Naive thymus-derived CD4-positive, alpha-beta T cell (primary cell): ENCODE data around the gene AKR1A1. TPM values are rescaled to one million over a fixed set of nuclear protein-coding genes. Genes with fewer than 3 reads are reported as not detected.
"Not testable (repeated sequence)": the region's sequence is repeated elsewhere in the genome, so short reads cannot be mapped to it uniquely, and the experiment has no call there.

Source experiments
- ATAC-seq: fragments of 150-1000 bp; cut with Tn5 transposase; 2 replicates; pipeline ENCODE4 v1.10.0; 2021; ENCODE audit warnings: mild to moderate bottlenecking, moderate library complexity
- CTCF ChIA-PET: fragments of 350-600 bp; sonication (Branson Sonifier 250); formaldehyde crosslinking; loops from one replicate; lab custom pipeline; 2021; ENCODE audit warnings: antibody characterized with exemption; lab: Charles Lee
- POLR2A ChIA-PET: fragments of 350-600 bp; sonication (Branson Sonifier 250); formaldehyde crosslinking; loops from one replicate; lab custom pipeline; 2021; ENCODE audit warnings: antibody characterized with exemption, inconsistent platforms; lab: Charles Lee
- DNase-seq, 9 donors: peaks; one replicate each; pipeline versions ENCODE4 v3.0.0 to v3.0.0-alpha.2; 2020 to 2022; ENCODE audit warnings: mixed read lengths in 1 of 9
- H3K27ac ChIP-seq: one replicate; pipeline ENCODE4 v1.7.0; 2013; ENCODE audit warnings: mild to moderate bottlenecking, low read depth, low read length, moderate library complexity
- H3K27me3 ChIP-seq, 2 donors: one replicate each; pipeline ENCODE4 v1.7.0; 2013; ENCODE audit warnings: low read length in 2 of 2, mild to moderate bottlenecking in 2 of 2, moderate library complexity in 2 of 2; ENCODE audit not compliant: control insufficient read depth in 2 of 2, insufficient read depth in 2 of 2
- H3K36me3 ChIP-seq, 3 experiments: 1 replicate in 2 of 3; 2 replicates in 1 of 3; pipeline ENCODE4 v1.7.0; 2013; ENCODE audit warnings: low read length in 3 of 3, mild to moderate bottlenecking in 3 of 3, moderate library complexity in 1 of 3; ENCODE audit not compliant: insufficient read depth in 3 of 3, control insufficient read depth in 2 of 3
- H3K4me1 ChIP-seq, 2 donors: one replicate each; pipeline ENCODE4 v1.7.0; 2013; ENCODE audit warnings: low read length in 2 of 2, mild to moderate bottlenecking in 2 of 2, moderate library complexity in 1 of 2; ENCODE audit not compliant: control insufficient read depth in 2 of 2, insufficient read depth in 2 of 2
- H3K4me3 ChIP-seq: 2 replicates; pipeline ENCODE4 v1.7.0; 2013; ENCODE audit warnings: mild to moderate bottlenecking, low read length
- H3K9me3 ChIP-seq, 3 experiments: 1 replicate in 2 of 3; 2 replicates in 1 of 3; pipeline ENCODE4 v1.7.0; 2013; ENCODE audit warnings: low read length in 3 of 3; ENCODE audit not compliant: control insufficient read depth in 2 of 3
- H3K27ac Mint-ChIP-seq, 9 donors: one replicate each; pipeline ENCODE4 v1.8.0; 2020 to 2022; ENCODE audit warnings: mixed read lengths in 9 of 9, mild to moderate bottlenecking in 8 of 9, moderate library complexity in 5 of 9, inconsistent platforms in 2 of 9
- H3K27me3 Mint-ChIP-seq, 5 donors: one replicate each; pipeline ENCODE4 v1.8.0; 2021 to 2022; ENCODE audit warnings: mixed read lengths in 5 of 5, mild to moderate bottlenecking in 1 of 5
- H3K36me3 Mint-ChIP-seq, 5 donors: one replicate each; pipeline ENCODE4 v1.8.0; 2020 to 2022; ENCODE audit warnings: mixed read lengths in 5 of 5, mild to moderate bottlenecking in 3 of 5, inconsistent platforms in 1 of 5
- H3K4me1 Mint-ChIP-seq, 7 donors: one replicate each; pipeline ENCODE4 v1.8.0; 2020 to 2022; ENCODE audit warnings: mixed read lengths in 7 of 7, mild to moderate bottlenecking in 3 of 7, inconsistent platforms in 1 of 7
- H3K4me3 Mint-ChIP-seq, 10 donors: one replicate each; pipeline ENCODE4 v1.8.0; 2020 to 2022; ENCODE audit warnings: mild to moderate bottlenecking in 10 of 10, mixed read lengths in 10 of 10, moderate library complexity in 6 of 10, inconsistent platforms in 2 of 10
- H3K9me3 Mint-ChIP-seq, 11 donors: one replicate each; pipeline ENCODE4 v1.8.0; 2020 to 2022; ENCODE audit warnings: mixed read lengths in 11 of 11, mild to moderate bottlenecking in 4 of 11, inconsistent platforms in 1 of 11, moderate library complexity in 1 of 11
- intact Hi-C, 2 donors: fragments of 100-400 bp; cut with micrococcal nuclease; formaldehyde crosslinking; loops; one replicate each; pipeline ENCODE4 v1.15.1; 2023
- polyA plus RNA-seq, 2 donors: library from polyadenylated mRNA; unstranded; fragments of 300-500 nt; fragmentation: Illumina TruSeq; gene quantifications; one replicate each; pipeline ENCODE4 v1.2.3, GENCODE V29; 2021
- total RNA-seq, 6 experiments: library from RNA in 5 of 6; stranded (reverse) in 5 of 6; gene quantifications; 1 replicate in 5 of 6; 2 replicates in 1 of 6; pipeline ENCODE4 v1.2.3 and lab custom pipeline; 2021 to 2026

AKR1A1 gene
- total and polyA plus RNA-seq, 7 experiments from 2014 or later: 47.5 to 155 (median 76.3) TPM

DNA sequence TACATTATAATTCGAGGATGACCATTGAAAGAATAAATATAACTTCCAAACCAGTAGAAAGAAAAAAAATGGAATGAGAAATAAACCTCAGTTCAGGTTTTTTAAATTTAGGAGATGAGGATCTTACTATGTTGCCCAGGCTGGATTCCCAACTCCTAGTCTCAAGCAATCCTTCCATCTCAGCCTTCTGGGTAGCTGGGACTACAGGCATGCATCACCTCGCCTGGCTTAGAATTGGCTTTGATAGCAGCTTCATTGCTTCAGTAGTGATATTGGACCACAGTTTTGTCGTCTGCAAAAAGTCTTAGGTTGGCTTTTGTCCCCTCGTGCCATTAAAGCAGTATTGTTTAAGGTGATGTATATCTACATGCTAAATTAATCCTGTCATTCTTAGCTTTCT, 36.1 kb downstream of the AKR1A1 start:
- peaks cover 20 to 52% (median 42%) of the 10 kb centered on the region in 7 donors for H3K4me1 Mint-ChIP-seq
- no peak overlapping the region for H3K4me3 ChIP-seq
- peak overlapping the region; percentile 91 for H3K27ac ChIP-seq
- H3K36me3 ChIP-seq: peaks cover 0 to 14% (median 0%) of the 10 kb centered on the region in 3 experiments
- peaks cover 0 to 9% (median 0%) of the 10 kb centered on the region in 5 donors for H3K36me3 Mint-ChIP-seq
- no peaks in the 10 kb centered on the region for H3K9me3 ChIP-seq
- H3K27me3 ChIP-seq: no peaks in the 10 kb centered on the region
- H3K4me1 ChIP-seq: peaks cover 16 to 18% of the 10 kb centered on the region in 2 donors
- intact Hi-C loops: loop anchor here in 1 of 2 donors (1.0 to 5.0 kb wide), 2 partner anchors 217 to 256 kb away; partner anchors contain the start of gene MAST2
- CTCF ChIA-PET: no interaction called here
- no peak for ATAC-seq
- H3K4me3 Mint-ChIP-seq: peak overlapping the region; percentile 75 to 100 (median 94)
- POLR2A ChIA-PET: interaction anchor here (0.6 to 0.9 kb wide), 5 partner anchors 10 to 714 kb away, joined by 3 to 4 read pairs (median 3); no protein-coding TSS in a partner anchor
- no peak for DNase-seq
- peaks cover 0 to 10% (median 0%) of the 10 kb centered on the region in 11 donors for H3K9me3 Mint-ChIP-seq
- H3K27ac Mint-ChIP-seq: peak overlapping the region; percentile 77 to 98 (median 91)
- no peaks in the 10 kb centered on the region for H3K27me3 Mint-ChIP-seq

DNA sequence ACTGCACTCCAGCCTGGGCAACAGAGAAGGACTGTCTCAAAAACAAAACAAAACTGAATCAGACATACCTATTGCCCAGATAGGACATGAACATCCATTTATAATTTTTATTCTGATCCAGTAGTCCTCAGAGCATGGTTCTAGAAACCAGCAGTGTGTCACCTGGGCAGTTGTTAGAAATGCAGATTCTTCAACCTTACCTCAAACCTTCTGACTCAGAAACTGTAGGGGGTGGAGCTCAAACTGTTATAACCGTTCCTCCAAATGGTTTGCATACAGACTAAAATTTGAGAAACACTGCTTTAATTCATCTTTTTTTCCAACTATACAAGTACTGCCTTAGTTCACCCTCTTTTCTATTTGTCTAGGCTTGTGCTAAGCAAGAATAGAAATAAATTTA, 39.2 kb downstream of the AKR1A1 start:
- Mint-ChIP-seq H3K36me3 (peaks cover 0 to 17% (median 3%) of the 10 kb centered on the region in 5 donors), H3K27me3 (no peaks in the 10 kb centered on the region), H3K4me3 (no peak overlapping the region), H3K4me1 (peaks cover 16 to 50% (median 39%) of the 10 kb centered on the region in 7 donors), H3K27ac (no peak overlapping the region), H3K9me3 (peaks cover 0 to 1% (median 0%) of the 10 kb centered on the region in 11 donors)
- Histone ChIP-seq H3K4me1 (peaks cover 16 to 18% of the 10 kb centered on the region in 2 donors), H3K36me3 (peaks cover 0 to 22% (median 0%) of the 10 kb centered on the region in 3 experiments), H3K27me3 (no peaks in the 10 kb centered on the region), H3K9me3 (no peaks in the 10 kb centered on the region), H3K4me3 (no peak overlapping the region), H3K27ac (no peak overlapping the region)
- intact Hi-C loops: loop anchor here in 1 of 2 donors (5.0 kb wide), 1 partner anchor 252 kb away; no protein-coding TSS in a partner anchor
- ATAC-seq (no peak), DNase-seq (no peak)
- POLR2A ChIA-PET: no interaction called here
- CTCF ChIA-PET: interaction anchor here (0.7 to 1.1 kb wide), 3 partner anchors 20 to 608 kb away, joined by 4 to 5 read pairs (median 4); no protein-coding TSS in a partner anchor

DNA sequence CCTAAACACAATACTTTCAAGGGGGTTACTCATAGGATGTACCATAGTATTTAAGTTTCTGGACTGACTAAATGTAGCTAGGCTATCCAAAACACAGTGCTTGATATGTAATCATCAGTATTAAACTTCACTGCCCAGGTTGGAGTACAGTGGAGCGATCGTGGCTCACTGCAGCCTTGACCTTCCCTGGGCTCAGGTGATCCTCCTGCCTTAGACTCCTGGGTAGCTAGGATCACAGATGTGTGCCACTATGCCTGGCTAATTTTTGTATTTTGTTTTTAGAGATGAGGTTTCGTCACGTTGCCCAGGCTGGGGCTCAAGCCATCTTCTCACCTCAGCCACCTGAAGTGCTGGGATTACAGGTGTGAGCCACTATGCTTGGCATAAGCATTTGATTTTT, 43.8 kb downstream of the AKR1A1 start:
- Mint-ChIP-seq H3K27me3 (no peaks in the 10 kb centered on the region), H3K27ac (peak overlapping the region in 2 of 9 donors; percentile 34 to 62), H3K4me1 (peaks cover 11 to 45% (median 30%) of the 10 kb centered on the region in 7 donors), H3K36me3 (peaks cover 0 to 33% (median 15%) of the 10 kb centered on the region in 5 donors), H3K9me3 (no peaks in the 10 kb centered on the region), H3K4me3 (no peak overlapping the region)
- Histone ChIP-seq H3K27ac (no peak overlapping the region), H3K9me3 (no peaks in the 10 kb centered on the region), H3K36me3 (peaks cover 0 to 37% (median 3%) of the 10 kb centered on the region in 3 experiments), H3K27me3 (no peaks in the 10 kb centered on the region), H3K4me3 (no peak overlapping the region), H3K4me1 (no peaks in the 10 kb centered on the region)
- ATAC-seq: no peak
- intact Hi-C loops: no loop called here
- no peak for DNase-seq
- ChIA-PET POLR2A (no interaction called here), CTCF (no interaction called here)

GRCh38 chr1:45596765-45597164, 46.1 kb downstream of the AKR1A1 start:
- H3K9me3 Mint-ChIP-seq, POLR2A ChIA-PET, ATAC-seq, H3K27ac ChIP-seq, H3K9me3 ChIP-seq, DNase-seq, H3K4me1 ChIP-seq, H3K27me3 ChIP-seq, H3K27me3 Mint-ChIP-seq, H3K4me3 ChIP-seq, H3K4me3 Mint-ChIP-seq, intact Hi-C loops, CTCF ChIA-PET: not testable (repeated sequence)
- peaks cover 0 to 37% (median 3%) of the 10 kb centered on the region in 3 experiments for H3K36me3 ChIP-seq
- Mint-ChIP-seq H3K4me1 (peaks cover 19 to 55% (median 47%) of the 10 kb centered on the region in 7 donors), H3K36me3 (peaks cover 0 to 34% (median 19%) of the 10 kb centered on the region in 5 donors), H3K27ac (peak overlapping the region in 1 of 9 donors; percentile 22)

DNA sequence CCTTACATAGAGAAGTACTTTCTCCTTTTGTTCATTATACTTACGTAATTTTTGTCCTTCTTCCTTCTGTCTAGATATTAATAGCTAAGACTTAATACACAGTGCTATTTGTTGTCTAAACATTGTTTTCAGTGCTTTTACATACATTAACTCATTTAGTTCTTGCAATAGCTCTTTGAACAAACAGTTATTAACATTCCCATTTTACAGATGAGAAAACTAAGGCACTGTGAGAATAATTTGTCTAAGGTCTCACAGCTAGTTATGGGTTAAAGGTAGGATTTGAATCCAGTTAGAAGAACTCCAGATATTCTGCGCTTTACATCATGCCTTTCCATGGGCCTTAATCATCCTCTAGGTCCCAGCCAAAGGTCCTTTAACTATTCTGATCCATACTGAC, 53.6 kb downstream of the AKR1A1 start:
- H3K27me3 ChIP-seq: no peaks in the 10 kb centered on the region
- H3K27ac ChIP-seq: no peak overlapping the region
- Mint-ChIP-seq H3K27ac (peak overlapping the region in 1 of 9 donors; percentile 51), H3K36me3 (peaks cover 8 to 43% (median 27%) of the 10 kb centered on the region in 5 donors), H3K4me3 (no peak overlapping the region), H3K9me3 (peaks cover 0 to 2% (median 0%) of the 10 kb centered on the region in 11 donors), H3K4me1 (peaks cover 21 to 54% (median 48%) of the 10 kb centered on the region in 7 donors), H3K27me3 (no peaks in the 10 kb centered on the region)
- ATAC-seq: no peak
- DNase-seq: no peak
- no peaks in the 10 kb centered on the region for H3K9me3 ChIP-seq
- intact Hi-C loops: no loop called here
- CTCF ChIA-PET: interaction anchor here (0.6 kb wide), 1 partner anchor 414 kb away, joined by 4 read pairs; no protein-coding TSS in a partner anchor
- POLR2A ChIA-PET: no interaction called here
- H3K36me3 ChIP-seq: peaks cover 7 to 61% (median 23%) of the 10 kb centered on the region in 3 experiments
- H3K4me3 ChIP-seq: no peak overlapping the region
- H3K4me1 ChIP-seq: peaks cover 0 to 4% of the 10 kb centered on the region in 2 donors

DNA sequence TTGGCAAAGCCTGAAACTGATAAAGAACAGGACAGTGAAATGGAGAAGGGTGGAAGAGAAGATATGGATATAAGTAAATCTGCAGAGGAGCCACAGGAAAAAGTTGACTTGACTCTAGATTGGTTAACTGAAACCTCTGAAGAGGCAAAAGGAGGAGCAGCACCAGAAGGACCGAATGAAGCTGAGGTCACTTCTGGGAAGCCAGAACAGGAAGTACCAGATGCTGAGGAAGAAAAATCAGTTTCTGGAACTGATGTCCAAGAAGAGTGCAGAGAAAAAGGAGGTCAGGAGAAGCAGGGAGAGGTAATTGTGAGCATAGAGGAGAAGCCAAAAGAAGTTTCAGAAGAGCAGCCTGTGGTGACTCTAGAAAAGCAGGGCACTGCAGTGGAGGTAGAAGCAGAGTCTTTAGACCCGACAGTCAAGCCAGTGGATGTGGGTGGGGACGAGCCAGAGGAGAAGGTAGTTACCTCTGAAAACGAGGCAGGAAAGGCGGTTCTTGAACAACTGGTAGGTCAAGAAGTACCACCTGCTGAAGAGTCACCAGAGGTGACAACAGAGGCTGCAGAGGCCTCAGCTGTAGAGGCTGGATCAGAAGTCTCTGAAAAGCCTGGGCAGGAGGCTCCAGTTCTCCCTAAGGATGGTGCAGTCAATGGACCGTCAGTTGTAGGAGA, 56.9 kb downstream of the AKR1A1 start:
- Histone ChIP-seq H3K4me3 (no peak overlapping the region), H3K36me3 (peaks cover 7 to 73% (median 28%) of the 10 kb centered on the region in 3 experiments), H3K27me3 (no peaks in the 10 kb centered on the region), H3K27ac (no peak overlapping the region), H3K4me1 (peaks cover 0 to 4% of the 10 kb centered on the region in 2 donors), H3K9me3 (no peaks in the 10 kb centered on the region)
- POLR2A ChIA-PET: interaction anchor here (1.2 kb wide), 1 partner anchor 23 kb away, joined by 3 read pairs; no protein-coding TSS in a partner anchor
- CTCF ChIA-PET: no interaction called here
- H3K36me3 Mint-ChIP-seq: peaks cover 8 to 47% (median 35%) of the 10 kb centered on the region in 5 donors
- H3K27ac Mint-ChIP-seq: peak overlapping the region; percentile 23 to 93 (median 75)
- no peaks in the 10 kb centered on the region for H3K9me3 Mint-ChIP-seq
- intact Hi-C loops: no loop called here
- peaks cover 11 to 29% (median 25%) of the 10 kb centered on the region in 7 donors for H3K4me1 Mint-ChIP-seq
- no peak for DNase-seq
- no peaks in the 10 kb centered on the region for H3K27me3 Mint-ChIP-seq
- no peak for ATAC-seq
- H3K4me3 Mint-ChIP-seq: peak overlapping the region in 1 of 10 donors; percentile 14
